ENCODE results near the gene STK16. TPM values are rescaled to one million over a fixed set of nuclear protein-coding genes. Genes with fewer than 3 reads are reported as not detected.
A peak's percentile ranks its signal among the peaks of the same experiment; 100 is the strongest.

The STK16 gene
- polyA plus RNA-seq, 6 donors from 2014 or later: 14.7 to 28.3 (median 21.9) TPM

DNA sequence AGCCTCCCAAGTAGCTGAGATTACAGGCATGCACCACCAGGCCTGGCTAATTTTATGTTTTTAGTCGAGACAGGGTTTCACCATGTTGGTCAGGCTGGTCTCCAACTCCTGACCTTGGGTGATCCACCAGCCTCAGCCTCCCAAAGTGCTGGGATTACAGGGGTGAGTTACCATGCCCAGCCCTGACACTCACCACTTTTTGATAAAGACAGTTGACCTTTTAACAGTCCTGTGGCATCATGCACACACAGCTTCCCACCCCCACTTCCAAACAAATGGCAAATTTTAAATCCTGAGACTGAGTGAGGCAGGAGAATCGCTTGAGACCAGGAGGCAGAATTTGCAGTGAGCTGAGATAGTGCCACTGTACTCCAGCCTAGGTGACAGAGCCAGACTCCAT is 27.7 kb downstream of the STK16 start:
- Mint-ChIP-seq H3K27ac (no peak overlapping the region), H3K4me1 (peaks cover 9 to 11% (median 9%) of the 10 kb centered on the region in 3 donors), H3K36me3 (no peaks in the 10 kb centered on the region), H3K4me3 (no peak overlapping the region), H3K27me3 (no peaks in the 10 kb centered on the region), H3K9me3 (no peaks in the 10 kb centered on the region)
- DNase-seq (no peak), ATAC-seq (ENCODE audit: low read depth in 2 of 2) (no peak)

DNA sequence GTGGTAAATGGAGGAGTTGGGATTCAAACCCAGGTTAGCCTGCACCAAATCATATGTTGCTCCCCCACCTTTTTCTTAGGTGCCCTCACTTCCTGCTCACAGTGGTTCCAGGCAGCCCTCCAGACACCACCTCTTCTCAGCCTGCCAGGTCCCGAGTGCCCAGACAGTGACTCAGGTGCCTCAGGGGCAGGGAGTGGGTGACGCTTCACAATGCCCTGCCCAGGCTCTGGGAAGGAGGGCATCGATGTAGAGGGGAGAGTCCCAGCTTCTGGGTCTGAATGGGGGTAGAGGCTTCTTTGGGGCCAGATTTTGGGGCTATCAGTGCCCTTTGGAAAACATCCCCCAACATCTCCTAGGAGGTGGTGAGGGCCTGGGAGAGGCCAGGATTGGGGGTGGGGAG is 28.7 kb downstream of the STK16 start:
- no peak overlapping the region for H3K4me3 Mint-ChIP-seq
- no peak for ATAC-seq (ENCODE audit: low read depth in 2 of 2)
- no peak for DNase-seq
- H3K27me3 Mint-ChIP-seq: no peaks in the 10 kb centered on the region
- H3K36me3 Mint-ChIP-seq: no peaks in the 10 kb centered on the region
- H3K4me1 Mint-ChIP-seq: peaks cover 18 to 20% (median 18%) of the 10 kb centered on the region in 3 donors
- H3K27ac Mint-ChIP-seq: no peak overlapping the region
- no peaks in the 10 kb centered on the region for H3K9me3 Mint-ChIP-seq

DNA sequence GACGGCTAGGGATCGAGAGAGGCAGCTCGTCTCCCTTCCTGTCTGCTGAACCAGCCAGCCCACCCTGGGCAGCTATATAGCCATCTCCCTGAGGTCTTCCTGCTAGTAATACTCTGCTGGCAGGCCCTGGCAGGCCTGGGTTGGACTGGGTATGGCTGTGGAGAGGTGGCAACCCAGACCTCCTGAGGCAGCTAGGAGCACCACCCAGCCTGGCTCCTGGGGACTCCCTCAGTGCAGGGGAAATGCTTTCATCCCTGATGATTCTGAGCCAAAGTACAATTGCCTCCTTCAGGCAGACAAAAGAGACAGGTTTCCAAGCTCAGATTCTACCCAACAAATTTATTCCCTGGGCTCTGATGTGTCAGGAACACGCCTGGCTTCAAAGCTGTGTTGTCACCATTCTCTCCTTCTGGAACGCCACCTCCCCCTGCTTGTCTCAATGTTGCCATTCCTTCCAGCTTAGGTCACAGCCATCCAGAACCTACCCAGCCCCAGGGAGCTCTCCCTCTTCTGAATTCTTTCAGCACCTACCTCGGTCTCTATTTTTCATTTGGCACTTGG is 29.2 kb downstream of the STK16 start:
- H3K4me1 Mint-ChIP-seq: peaks cover 19 to 22% (median 21%) of the 10 kb centered on the region in 3 donors
- peak overlapping the region in 1 of 8 donors; percentile 75 for H3K4me3 Mint-ChIP-seq
- no peak overlapping the region for H3K27ac Mint-ChIP-seq
- no peaks in the 10 kb centered on the region for H3K9me3 Mint-ChIP-seq
- no peaks in the 10 kb centered on the region for H3K27me3 Mint-ChIP-seq
- DNase-seq: no peak
- no peak for ATAC-seq (ENCODE audit: low read depth in 2 of 2)
- H3K36me3 Mint-ChIP-seq: no peaks in the 10 kb centered on the region

DNA sequence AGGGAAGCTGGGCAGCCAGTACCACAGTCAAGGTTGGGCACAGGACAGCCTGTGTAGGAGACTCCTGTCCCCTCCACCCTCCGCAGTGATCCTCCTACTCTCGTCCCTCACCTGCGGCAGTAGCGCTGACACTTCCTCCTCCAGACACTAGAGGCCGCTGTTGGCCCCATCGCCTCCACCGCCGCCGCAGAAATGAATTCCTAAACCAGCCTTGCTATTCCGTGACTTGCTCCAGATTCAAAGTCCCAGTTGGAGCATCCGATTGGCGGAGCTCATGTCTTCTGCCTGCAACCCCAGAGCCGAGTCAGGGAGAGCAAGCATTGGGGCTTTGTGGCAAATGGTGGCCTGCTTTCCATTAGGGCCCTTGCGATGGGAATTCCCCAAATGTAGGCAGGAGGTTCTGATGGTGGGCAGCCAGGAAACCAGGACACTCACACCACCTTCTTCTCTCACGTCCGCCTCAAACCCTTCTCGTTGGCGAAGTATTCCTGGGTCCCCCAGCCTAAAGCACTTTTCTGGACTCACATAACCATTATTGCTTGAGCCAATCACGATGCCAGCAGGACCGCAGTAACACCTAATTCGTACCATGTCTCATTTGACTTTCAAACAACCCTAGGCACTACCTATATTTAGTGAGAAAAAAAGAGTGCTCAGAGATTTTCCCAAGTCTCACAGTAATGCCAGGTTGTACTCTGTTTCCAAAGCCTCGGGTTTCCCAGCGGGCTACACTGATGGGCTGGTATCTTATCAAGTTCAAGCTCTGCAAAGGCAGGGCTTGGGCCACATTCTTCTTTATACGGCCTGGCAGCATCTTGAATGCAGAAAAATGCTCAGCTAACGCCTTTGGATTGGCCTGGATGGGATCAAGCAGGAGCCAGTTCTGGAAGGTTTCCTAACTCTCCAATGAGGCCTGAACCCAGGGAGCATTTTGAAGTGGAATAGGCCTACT is 32.7 kb downstream of the STK16 start:
- Mint-ChIP-seq H3K4me1 (peaks cover 36 to 42% (median 39%) of the 10 kb centered on the region in 3 donors), H3K9me3 (no peaks in the 10 kb centered on the region), H3K4me3 (peak overlapping the region; percentile 83 to 96 (median 94)), H3K36me3 (peaks cover 4 to 6% of the 10 kb centered on the region in 2 donors), H3K27ac (peak overlapping the region; percentile 98 to 100 (median 100)), H3K27me3 (no peaks in the 10 kb centered on the region)
- ATAC-seq (ENCODE audit: low read depth in 2 of 2) (no peak), DNase-seq (peak; percentile 75)

DNA sequence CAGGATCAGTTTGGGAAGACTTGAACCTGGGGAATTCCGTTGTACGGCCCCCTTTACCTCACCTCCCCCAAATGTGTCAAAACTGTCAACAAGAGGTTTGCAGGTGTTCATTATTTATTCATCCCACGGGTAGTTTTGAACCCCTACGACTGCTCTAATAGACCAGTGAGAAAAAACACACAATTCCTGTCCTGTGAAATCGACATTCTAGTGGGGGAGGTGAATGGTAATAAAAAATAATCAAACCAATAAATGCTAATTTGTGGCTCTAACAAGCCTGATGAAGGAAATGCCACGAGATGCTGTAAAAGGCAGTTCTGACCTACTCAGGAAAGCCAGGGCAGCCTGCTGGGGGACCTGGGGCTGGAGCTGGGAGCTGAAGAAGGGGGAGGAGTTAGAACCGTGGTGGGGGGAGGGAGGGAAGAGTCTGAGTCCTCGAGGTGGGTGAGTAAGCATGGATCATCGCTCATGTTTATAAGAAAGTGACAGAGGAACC is 33.4 kb downstream of the STK16 start:
- H3K27me3 Mint-ChIP-seq: no peaks in the 10 kb centered on the region
- peaks cover 36 to 44% (median 39%) of the 10 kb centered on the region in 3 donors for H3K4me1 Mint-ChIP-seq
- ATAC-seq (ENCODE audit: low read depth in 2 of 2): no peak

DNA sequence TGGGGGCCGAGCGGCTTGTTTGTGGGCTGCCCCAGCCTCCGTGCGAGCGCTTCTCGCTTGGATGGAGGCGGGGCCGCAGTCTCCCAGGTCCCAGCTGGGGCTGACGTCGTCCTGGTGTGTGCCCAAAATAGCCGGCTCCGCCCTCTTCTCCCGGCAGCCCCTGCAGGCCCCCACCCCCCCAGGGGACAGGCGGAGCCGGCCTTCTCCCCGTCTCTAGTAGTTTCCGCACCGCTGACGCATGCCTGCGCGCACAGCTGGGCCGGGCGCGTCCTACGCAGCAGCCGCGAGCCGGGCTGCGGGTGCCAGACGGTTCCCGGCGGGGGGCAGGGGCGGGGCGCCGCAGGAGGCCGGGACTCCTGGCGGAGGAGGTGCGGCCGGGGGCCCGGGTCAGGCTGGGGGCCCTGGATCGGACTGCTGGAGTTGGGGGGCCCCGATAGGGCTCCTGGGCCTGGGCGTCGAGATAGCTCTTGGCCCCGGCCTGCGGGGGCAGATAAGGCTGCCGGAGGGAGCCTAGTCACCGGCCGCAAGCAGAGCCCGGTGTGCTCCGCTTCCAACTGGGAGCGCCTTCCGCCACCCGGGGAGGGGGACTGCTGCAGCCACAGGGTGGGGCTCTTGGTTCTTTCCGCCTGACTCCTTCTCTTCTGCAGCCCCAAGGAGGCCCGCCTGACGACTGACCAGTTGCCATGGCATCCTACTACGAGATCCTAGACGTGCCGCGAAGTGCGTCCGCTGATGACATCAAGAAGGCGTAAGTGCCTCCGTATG is 34.1 kb downstream of the STK16 start, which contains the start of gene DNAJB2:
Gene DNAJB2 (plus strand): TSS at position 216 of the 765 bp plus-strand sequence. CDS start 468 bp downstream, at position 684.
- Mint-ChIP-seq H3K36me3 (peaks cover 5 to 10% of the 10 kb centered on the region in 2 donors), H3K27me3 (no peaks in the 10 kb centered on the region), H3K4me1 (peaks cover 36 to 44% (median 39%) of the 10 kb centered on the region in 3 donors), H3K4me3 (peak within 1 kb of the TSS; percentile 83 to 96 (median 95)), H3K27ac (peak within 1 kb of the TSS; percentile 98 to 100 (median 100)), H3K9me3 (no peaks in the 10 kb centered on the region)
- peak; percentile 100 for DNase-seq
- ATAC-seq (ENCODE audit: low read depth in 2 of 2): peak; percentile 73 to 76

More for the DNA sequence above, 33.4 kb downstream of the STK16 start:
- no peak for DNase-seq
- Mint-ChIP-seq H3K36me3 (peaks cover 5 to 10% of the 10 kb centered on the region in 2 donors), H3K27ac (peak overlapping the region; percentile 98 to 100 (median 100)), H3K9me3 (no peaks in the 10 kb centered on the region), H3K4me3 (peak overlapping the region; percentile 83 to 96 (median 94))

DNA sequence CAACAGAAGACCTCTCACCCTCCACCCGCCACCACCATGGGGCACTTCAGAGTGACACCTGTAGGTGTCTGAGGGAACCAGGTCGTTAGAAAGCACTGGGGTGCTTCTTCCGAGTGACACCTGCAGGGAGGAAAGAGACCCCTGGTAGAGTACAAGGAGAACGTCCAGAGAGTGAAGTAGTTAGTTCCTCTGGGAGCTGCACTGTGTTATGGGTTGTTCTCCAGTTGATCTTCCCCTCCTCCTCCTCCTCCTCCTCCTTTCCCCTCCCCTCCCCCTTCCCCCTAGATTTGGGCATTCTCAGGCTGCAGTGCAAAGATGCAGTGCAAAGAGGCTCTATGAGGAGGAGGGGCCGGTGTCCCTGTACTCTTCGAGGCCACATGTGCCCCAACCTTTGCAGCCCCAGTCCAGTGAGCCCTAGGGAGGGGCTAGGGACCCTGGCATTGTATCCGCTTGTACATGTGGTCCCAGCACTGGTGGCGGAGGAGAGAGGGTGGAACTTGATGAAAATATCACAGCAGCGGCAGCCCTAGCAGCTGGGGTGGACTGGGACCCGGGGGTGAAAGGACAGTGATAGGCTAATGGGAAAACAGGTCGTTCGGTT is 34.7 kb downstream of the STK16 start:
- Mint-ChIP-seq H3K27ac (peak overlapping the region; percentile 98 to 100 (median 100)), H3K27me3 (no peaks in the 10 kb centered on the region), H3K9me3 (no peaks in the 10 kb centered on the region), H3K4me1 (peaks cover 36 to 44% (median 39%) of the 10 kb centered on the region in 3 donors), H3K36me3 (peaks cover 5 to 11% of the 10 kb centered on the region in 2 donors), H3K4me3 (peak overlapping the region; percentile 83 to 96 (median 95))
- no peak for DNase-seq
- ATAC-seq (ENCODE audit: low read depth in 2 of 2): no peak

DNA sequence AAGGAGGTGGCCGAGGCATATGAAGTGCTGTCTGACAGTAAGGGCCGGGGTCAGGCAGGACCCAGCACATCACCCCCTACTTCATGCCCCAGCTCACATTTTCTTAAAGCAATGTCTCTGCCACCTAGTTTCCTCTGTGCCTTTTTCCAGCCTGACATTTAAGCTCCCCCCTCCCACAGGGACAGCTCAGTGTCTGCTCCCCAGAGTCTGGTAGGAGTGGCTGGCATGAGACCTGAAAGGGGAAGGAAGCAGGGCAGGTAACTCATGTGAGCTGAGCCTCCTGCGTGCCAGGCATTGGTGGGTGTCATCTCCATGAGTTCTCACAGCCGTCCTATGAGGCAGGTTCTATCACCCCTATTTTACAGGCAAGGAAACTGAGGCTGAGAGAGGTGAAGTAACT is 35.4 kb downstream of the STK16 start:
- Mint-ChIP-seq H3K4me1 (peaks cover 39 to 44% (median 39%) of the 10 kb centered on the region in 3 donors), H3K27me3 (no peaks in the 10 kb centered on the region), H3K36me3 (peaks cover 5 to 17% of the 10 kb centered on the region in 2 donors), H3K4me3 (peak overlapping the region; percentile 83 to 96 (median 95)), H3K9me3 (no peaks in the 10 kb centered on the region), H3K27ac (peak overlapping the region; percentile 98 to 100 (median 100))
- DNase-seq (peak; percentile 45), ATAC-seq (ENCODE audit: low read depth in 2 of 2) (no peak)

DNA sequence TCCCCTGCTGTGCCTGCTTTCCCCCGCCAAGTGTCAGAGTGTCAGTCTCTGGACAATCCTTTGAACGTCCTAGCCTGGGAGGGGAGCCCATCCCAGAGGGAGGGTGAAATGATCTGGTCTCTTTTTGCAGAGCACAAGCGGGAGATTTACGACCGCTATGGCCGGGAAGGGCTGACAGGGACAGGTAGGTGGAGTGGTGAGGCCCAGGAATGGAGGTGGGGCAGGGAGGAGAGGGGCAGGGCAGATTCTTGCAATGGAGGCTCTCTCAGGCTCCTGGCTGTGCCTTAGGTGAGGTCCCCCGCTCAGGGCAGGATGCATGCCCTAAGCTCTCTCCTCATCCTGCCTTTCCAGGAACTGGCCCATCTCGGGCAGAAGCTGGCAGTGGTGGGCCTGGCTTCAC is 36.3 kb downstream of the STK16 start:
- ATAC-seq (ENCODE audit: low read depth in 2 of 2) (no peak), DNase-seq (no peak)
- H3K27ac Mint-ChIP-seq: peak overlapping the region; percentile 6 to 100 (median 98)
- H3K4me3 Mint-ChIP-seq: peak overlapping the region in 1 of 8 donors; percentile 94
- H3K4me1 Mint-ChIP-seq: peaks cover 42 to 45% (median 44%) of the 10 kb centered on the region in 3 donors
- H3K9me3 Mint-ChIP-seq: no peaks in the 10 kb centered on the region
- H3K36me3 Mint-ChIP-seq: peaks cover 5 to 18% of the 10 kb centered on the region in 2 donors
- H3K27me3 Mint-ChIP-seq: no peaks in the 10 kb centered on the region

DNA sequence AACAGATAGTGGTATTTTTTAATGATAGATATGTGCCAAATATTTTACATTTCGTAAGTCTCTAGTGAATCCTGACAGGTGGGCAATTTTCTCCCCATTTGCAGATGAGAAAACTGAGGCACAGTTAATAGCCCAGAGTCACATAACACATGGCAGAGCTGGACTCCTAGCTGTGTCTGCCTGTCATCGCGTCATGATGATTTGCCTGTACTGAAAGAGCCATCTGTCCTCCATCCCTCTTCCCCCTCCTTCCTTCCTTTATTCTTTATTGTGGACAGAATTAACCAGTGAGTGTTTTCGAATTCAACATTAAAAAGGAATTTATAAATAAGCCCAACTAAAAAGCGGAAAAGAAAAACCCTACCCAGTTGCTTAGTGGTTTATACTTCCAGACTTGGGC is 37.1 kb downstream of the STK16 start:
- Mint-ChIP-seq H3K27ac (peak overlapping the region in 4 of 6 donors; percentile 3 to 98 (median 66)), H3K9me3 (no peaks in the 10 kb centered on the region), H3K4me3 (peak overlapping the region in 2 of 8 donors; percentile 8 to 94), H3K27me3 (no peaks in the 10 kb centered on the region), H3K36me3 (peaks cover 5 to 18% of the 10 kb centered on the region in 2 donors), H3K4me1 (peaks cover 39 to 42% (median 40%) of the 10 kb centered on the region in 3 donors)
- no peak for ATAC-seq (ENCODE audit: low read depth in 2 of 2)
- DNase-seq: no peak

DNA sequence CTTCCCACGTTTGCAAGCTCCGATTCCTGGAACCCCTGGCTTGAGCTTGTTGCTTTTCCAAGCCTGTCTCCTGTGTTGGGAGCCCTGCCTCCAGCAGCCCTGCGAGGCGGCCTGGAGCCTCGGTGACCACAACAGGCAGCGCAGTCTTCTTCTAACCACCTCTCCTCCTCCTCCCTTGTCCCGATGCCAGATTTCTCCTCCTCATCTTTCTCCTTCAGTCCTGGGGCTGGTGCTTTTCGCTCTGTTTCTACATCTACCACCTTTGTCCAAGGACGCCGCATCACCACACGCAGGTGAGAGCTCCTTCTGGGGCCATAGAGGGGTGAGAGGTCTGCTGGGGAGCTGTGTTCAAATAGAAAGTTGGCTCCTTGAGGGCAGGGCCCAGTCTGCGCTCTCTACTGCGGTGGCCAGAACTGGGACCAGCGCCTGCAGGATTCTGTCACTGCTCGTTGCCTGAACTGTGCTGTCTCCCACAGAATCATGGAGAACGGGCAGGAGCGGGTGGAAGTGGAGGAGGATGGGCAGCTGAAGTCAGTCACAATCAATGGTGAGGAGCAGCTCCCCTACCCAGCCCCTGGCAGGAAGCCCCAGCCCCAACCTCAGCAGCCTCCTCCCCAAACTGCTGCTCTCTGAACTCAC is 37.8 kb downstream of the STK16 start:
- H3K9me3 Mint-ChIP-seq: no peaks in the 10 kb centered on the region
- no peak for DNase-seq
- H3K36me3 Mint-ChIP-seq: peaks cover 5 to 18% of the 10 kb centered on the region in 2 donors
- ATAC-seq (ENCODE audit: low read depth in 2 of 2): no peak
- H3K4me3 Mint-ChIP-seq: peak overlapping the region in 2 of 8 donors; percentile 56 to 75
- H3K27ac Mint-ChIP-seq: peak overlapping the region; percentile 3 to 98 (median 76)
- peaks cover 32 to 35% (median 33%) of the 10 kb centered on the region in 3 donors for H3K4me1 Mint-ChIP-seq
- H3K27me3 Mint-ChIP-seq: no peaks in the 10 kb centered on the region

All from naive B cell (primary cell).